HTERT RPE-1 (cell line): ENCODE results near the gene PPP3CA.

ENCODE experiments used
- in situ Hi-C: fragments of 300-500 bp; cut with MboI; formaldehyde crosslinking; loops from 4 replicates; pipeline ENCODE4 v1.14.3; 2020; ENCODE audit warnings: low sequenced_read_pairs

Gene PPP3CA

DNA sequence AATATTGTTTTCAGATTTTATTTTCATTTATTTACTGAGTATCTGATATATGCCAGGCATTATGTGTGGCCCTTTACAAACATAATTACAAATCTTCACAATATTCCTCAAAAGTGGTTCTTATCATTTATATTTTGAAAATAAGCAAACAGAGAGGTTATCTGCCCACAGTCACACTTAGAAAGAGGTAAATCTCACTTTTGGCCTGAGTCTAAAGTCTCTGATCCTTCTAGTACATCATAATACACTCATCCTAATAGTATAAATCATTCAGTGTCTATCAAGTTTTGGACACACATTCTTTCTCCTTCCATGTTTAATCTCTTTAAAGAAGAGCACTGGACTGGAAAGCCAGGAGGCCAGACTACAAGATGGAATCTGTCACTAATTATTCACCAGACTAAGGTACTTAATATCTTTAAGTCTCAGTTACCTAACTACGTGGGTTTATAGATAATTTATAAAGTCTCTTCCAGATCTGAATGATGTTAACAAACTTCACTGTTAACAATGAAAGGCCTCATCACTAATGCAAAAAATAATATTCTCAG, 281.3 kb downstream of the PPP3CA start:
- in situ Hi-C loops: no loop called here

- in situ Hi-C loops: no loop called here
Observed at GRCh38 chr4:101065346-101065745, 282.0 kb downstream of the PPP3CA start.

GRCh38 chr4:101064541-101065180, 282.7 kb downstream of the PPP3CA start:
- in situ Hi-C loops: no loop called here

GRCh38 chr4:101055392-101055791, 291.9 kb downstream of the PPP3CA start:
- in situ Hi-C loops: no loop called here

- in situ Hi-C loops: no loop called here
Observed at GRCh38 chr4:101050837-101051205, 296.5 kb downstream of the PPP3CA start.

DNA sequence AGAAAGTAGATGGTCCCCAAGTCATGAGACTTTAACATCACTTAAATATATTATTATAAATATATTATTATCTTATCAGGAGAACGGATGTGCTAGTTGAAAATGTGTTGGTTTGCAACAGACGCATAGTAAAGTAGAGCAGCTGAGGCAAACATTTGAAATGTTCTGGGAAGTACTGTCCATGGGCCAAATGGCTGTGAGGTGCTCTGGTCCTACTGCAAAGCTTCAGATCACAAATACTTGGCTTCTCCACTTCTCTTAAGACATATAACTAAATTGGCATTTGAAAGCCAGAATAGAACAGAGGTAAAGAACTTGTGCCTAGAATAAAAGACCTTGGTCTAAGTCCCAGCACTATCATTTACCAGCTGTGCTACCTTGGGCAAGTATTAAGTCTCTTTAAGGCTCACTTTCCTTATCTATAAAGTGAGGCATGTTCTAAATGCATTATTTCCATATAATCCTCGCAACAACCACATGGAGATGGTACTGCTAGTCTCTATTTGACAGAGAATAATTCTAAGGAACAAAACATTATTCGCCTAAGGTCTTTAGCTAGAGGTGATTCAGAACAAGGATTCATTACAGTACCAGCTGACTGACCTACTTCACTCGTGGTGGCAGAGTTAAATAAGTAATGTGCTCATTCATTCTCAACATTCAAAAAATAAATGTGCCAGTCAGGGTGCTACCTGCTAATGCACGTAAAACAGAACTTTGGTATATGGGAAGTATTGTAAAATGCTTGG, 297.1 kb downstream of the PPP3CA start:
- in situ Hi-C loops: no loop called here

- in situ Hi-C loops: no loop called here
Observed at GRCh38 chr4:101049549-101050001, 297.8 kb downstream of the PPP3CA start.

- in situ Hi-C loops: no loop called here
Observed at GRCh38 chr4:101044766-101045165, 302.6 kb downstream of the PPP3CA start.

DNA sequence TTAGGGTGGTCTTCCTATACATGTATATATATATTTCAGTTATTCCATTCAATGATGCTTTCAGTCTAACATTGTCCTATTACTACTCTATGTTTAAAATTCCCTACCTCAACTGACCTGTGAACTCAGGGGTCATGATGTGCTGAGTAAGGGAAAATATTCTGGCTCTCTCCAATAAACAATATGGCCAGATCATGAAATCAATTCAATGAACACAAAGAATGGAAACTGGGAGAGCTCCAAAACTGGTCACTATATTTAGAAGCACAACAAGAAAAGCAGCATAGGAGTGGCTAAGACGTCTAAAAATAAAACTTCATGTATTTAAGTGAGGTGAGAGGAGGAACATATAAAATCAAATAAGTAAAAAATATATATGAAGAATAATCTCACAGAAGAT, 304.5 kb downstream of the PPP3CA start:
- in situ Hi-C loops: no loop called here

DNA sequence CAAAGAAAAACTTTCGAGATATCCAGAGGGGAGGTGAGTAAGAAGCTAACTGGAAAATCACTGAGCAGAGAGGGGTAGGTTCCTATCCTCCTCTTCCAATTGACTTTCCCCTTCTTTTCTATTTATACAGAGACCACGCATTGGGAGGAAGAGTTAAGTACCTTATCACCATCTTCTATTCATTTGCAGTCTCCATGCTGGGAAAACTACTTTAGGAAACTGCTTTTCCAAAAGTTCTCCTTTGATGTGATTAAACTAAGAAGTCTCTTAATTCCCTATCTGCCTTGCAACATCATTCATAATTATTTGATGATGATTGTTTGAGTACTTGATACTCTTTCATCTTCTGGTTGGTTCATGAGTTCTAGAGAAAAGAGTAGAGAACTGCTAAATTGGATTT, 306.6 kb downstream of the PPP3CA start:
- in situ Hi-C loops: no loop called here

DNA sequence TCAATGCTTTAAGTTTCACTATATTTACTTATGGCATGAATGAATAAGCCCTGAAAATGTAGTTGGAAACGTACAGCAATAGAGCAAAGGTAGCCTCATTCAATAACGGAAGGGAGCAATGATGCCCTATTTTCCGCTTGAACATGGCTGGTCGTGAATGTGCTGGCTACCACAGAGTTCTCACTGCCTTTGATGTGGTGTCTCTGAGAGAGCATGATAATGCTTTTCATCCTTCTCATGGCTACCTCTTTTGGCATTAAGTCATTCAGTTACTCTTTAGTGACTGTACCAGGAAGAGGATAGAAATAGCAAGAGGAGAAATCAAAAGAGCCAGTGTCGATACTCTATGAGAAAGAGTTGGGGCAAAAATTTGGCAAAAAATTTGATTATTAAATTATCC, 308.0 kb downstream of the PPP3CA start:
- in situ Hi-C loops: no loop called here

DNA sequence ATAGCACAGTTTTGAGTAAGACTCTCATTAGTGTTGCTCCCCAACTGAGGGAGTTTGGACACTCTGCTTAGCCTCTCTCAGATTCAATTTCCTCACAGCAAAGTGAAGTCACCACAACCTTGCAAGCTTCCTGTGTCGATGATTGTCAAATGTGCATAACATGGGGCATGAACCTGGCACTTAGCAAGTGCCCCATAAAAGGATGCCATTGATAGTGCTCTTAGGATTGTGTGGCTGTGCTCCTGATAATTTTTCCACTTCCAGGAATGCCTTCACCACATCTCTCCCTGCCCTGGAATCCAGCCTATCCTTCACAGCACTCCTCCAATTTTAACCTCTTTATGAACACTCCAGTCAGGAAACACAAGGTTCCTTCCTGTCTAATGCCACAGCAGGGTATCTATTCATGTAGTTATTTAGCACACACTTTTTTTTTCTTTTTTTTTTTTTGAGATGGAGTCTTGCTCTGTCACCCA, 309.4 kb downstream of the PPP3CA start:
- in situ Hi-C loops: no loop called here

DNA sequence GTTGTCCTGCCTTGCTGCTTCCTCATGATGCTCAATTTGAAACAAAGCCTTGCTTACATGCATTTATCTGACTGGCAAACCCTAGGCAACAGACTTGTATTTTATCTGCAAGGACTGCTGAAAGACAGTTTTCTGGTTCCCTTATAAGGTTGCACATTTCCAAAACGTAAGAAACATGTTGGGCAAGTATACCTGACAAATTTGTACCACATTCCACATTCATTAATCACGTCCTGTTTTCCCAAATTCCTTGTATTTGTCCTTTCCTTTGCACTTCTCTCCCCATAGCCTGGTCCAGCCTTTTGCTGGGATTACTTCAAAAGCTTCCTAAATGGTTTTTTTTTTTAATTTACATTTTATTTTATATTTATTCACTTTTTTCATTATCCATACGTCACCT, 310.1 kb downstream of the PPP3CA start:
- in situ Hi-C loops: no loop called here

GRCh38 chr4:101035487-101035886, 311.8 kb downstream of the PPP3CA start:
- in situ Hi-C loops: no loop called here

GRCh38 chr4:101033986-101034385, 313.3 kb downstream of the PPP3CA start:
- in situ Hi-C loops: no loop called here

- in situ Hi-C loops: no loop called here
Observed at GRCh38 chr4:101032541-101032940, 314.8 kb downstream of the PPP3CA start.

- in situ Hi-C loops: no loop called here
Observed at GRCh38 chr4:101031971-101032370, 315.4 kb downstream of the PPP3CA start.

GRCh38 chr4:101028886-101029285, 318.4 kb downstream of the PPP3CA start:
- in situ Hi-C loops: no loop called here

- in situ Hi-C loops: no loop called here
Observed at GRCh38 chr4:101027721-101028120, 319.6 kb downstream of the PPP3CA start.

GRCh38 chr4:101025755-101026154, 321.6 kb downstream of the PPP3CA start:
- in situ Hi-C loops: no loop called here

DNA sequence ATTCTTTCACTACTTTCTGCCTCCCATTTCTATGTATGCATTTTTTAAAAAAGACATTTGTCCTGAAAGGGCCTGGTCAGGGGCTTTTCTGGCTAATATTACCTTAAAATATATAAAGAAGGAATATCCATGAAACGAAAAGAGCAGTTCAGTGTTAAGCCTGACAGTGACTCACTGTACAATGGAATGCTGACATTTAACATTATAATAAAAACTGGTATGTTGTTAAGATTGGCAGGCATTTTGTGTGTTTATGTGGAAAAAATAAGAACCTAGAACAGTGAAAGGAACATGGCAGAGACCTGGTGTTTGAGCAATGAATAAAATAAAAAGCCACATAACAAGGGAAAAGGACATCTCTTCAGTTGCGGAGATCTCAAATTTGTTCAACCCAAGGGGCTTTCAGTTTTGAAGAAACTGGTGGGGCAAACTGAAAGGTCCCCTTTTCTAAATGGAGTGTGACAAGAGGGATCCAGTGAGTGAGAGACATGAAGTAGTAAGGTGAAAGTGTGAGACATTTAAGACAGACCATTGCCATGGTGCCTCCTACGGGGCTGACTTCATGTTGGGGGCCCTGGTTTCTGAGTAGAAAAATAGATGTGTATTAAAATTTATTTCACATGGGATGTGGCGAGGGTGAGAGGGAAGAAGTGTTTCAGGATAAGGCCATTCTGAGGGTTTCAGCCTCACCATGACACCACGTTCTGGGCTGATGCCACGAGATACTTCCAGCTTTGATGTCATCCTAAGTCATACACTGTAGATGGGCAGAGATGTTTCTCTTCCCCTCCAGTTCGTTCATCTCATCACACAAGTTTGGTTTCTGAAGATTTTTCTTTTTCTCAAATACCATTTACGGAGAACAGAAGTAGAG, 324.9 kb downstream of the PPP3CA start:
- in situ Hi-C loops: no loop called here
